Testis (tissue), 2 donors: ENCODE data around the gene TBC1D23.

Experiments used
- POLR2A ChIP-seq: fragments of 450-650 bp; IDR thresholded peaks from one replicate; pipeline ENCODE4 v1.6.1; 2017; ENCODE audit warnings: antibody characterized with exemption, mild to moderate bottlenecking, moderate library complexity
- TF ChIP-seq, protein P1 (sequence below), 3 experiments: fragments of 450-650 bp in 2 of 3; fragments of 200-600 bp in 1 of 3; sonication (generic) in 1 of 3; IDR thresholded peaks; one replicate each; pipeline ENCODE4 v1.5.1; 2016 to 2019; ENCODE audit warnings: antibody characterized with exemption in 3 of 3, mild to moderate bottlenecking in 2 of 3, moderate library complexity in 1 of 3

DNA sequence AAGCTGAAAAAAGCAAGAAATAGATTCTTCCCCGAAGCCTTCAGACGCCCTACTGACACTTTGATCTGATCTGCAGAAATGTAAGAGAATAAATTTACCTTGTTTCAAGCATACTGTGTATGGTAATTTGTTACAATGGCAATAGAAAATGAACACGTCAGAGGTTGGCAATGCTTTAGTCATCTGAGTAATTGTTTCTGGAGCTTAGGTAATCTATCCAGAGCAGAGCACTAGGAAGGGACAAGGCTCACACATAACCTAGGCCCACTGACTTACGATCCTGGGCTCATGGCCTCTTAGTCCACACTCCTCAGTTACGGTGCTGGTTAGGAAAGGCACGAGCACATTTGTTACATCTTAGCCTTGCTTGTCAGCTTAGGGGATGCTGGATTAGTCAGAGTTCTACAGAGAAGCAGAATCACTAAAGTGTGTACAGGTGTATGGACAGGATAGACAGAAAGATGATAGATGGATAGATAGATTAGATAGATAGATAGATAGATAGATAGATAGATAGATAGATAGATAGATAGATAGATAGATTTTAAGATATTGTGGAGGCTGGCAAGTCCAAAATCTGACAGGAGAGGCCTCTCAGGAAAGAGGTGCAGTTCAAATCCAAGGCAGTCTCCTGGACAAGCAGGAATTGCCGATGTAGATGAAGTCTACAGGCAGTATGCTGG is 46.8 kb upstream of the TBC1D23 start:
- TF ChIP-seq, protein P1, sequence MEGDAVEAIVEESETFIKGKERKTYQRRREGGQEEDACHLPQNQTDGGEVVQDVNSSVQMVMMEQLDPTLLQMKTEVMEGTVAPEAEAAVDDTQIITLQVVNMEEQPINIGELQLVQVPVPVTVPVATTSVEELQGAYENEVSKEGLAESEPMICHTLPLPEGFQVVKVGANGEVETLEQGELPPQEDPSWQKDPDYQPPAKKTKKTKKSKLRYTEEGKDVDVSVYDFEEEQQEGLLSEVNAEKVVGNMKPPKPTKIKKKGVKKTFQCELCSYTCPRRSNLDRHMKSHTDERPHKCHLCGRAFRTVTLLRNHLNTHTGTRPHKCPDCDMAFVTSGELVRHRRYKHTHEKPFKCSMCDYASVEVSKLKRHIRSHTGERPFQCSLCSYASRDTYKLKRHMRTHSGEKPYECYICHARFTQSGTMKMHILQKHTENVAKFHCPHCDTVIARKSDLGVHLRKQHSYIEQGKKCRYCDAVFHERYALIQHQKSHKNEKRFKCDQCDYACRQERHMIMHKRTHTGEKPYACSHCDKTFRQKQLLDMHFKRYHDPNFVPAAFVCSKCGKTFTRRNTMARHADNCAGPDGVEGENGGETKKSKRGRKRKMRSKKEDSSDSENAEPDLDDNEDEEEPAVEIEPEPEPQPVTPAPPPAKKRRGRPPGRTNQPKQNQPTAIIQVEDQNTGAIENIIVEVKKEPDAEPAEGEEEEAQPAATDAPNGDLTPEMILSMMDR (IDR thresholded peaks at IDR 0.05): no peak
- no peak for TF ChIP-seq POLR2A
